ENCODE results near the gene C16orf92.

C16orf92 gene

GRCh38 chr16:29989111-29989858 is 33.7 kb upstream of the C16orf92 start:
- DNase-seq (ENCODE audit: low spot score): no peak

GRCh38 chr16:29990034-29990433 is 33.0 kb upstream of the C16orf92 start:
- no peak for DNase-seq (ENCODE audit: low spot score)

GRCh38 chr16:29990883-29991570 is 32.0 kb upstream of the C16orf92 start:
- no peak for DNase-seq (ENCODE audit: low spot score)

- DNase-seq (ENCODE audit: low spot score): no peak
Measured at GRCh38 chr16:29991571-29991904, 31.5 kb upstream of the C16orf92 start.

GRCh38 chr16:29992344-29992967 is 30.5 kb upstream of the C16orf92 start:
- DNase-seq (ENCODE audit: low spot score): no peak

GRCh38 chr16:29993191-29993902 is 29.7 kb upstream of the C16orf92 start:
- no peak for DNase-seq (ENCODE audit: low spot score)

GRCh38 chr16:29993903-29994599 is 28.9 kb upstream of the C16orf92 start:
- no peak for DNase-seq (ENCODE audit: low spot score)

- DNase-seq (ENCODE audit: low spot score): peak; percentile 47
Measured at GRCh38 chr16:29994600-29995323, 28.2 kb upstream of the C16orf92 start.

- DNase-seq (ENCODE audit: low spot score): peak; percentile 86
Measured at GRCh38 chr16:29995324-29995910, 27.6 kb upstream of the C16orf92 start, which contains the start of gene HIRIP3. Gene HIRIP3, minus strand, starts transcription at chr16:29995617. Its CDS starts 12 bp downstream, at chr16:29995605.

GRCh38 chr16:29995911-29996765 is 26.9 kb upstream of the C16orf92 start, which contains the start of gene INO80E:
Gene INO80E, plus strand, starts transcription at chr16:29996241. Its CDS starts 70 bp downstream, at chr16:29996311.
- peak; percentile 96 for DNase-seq (ENCODE audit: low spot score)

- DNase-seq (ENCODE audit: low spot score): no peak
Measured at GRCh38 chr16:29996766-29997250, 26.2 kb upstream of the C16orf92 start.

GRCh38 chr16:29999605-30000004 is 23.4 kb upstream of the C16orf92 start:
- no peak for DNase-seq (ENCODE audit: low spot score)

- DNase-seq (ENCODE audit: low spot score): no peak
Measured at GRCh38 chr16:30000735-30001631, 22.0 kb upstream of the C16orf92 start.

GRCh38 chr16:30002614-30003346 is 20.2 kb upstream of the C16orf92 start:
- DNase-seq (ENCODE audit: low spot score): no peak

- DNase-seq (ENCODE audit: low spot score): no peak
Measured at GRCh38 chr16:30003670-30004423, 19.2 kb upstream of the C16orf92 start.

GRCh38 chr16:30004424-30004776 is 18.6 kb upstream of the C16orf92 start:
- no peak for DNase-seq (ENCODE audit: low spot score)

GRCh38 chr16:30004811-30005242 is 18.2 kb upstream of the C16orf92 start:
- no peak for DNase-seq (ENCODE audit: low spot score)
